ENCODE results near the gene RNF38. TPM values are rescaled to one million over a fixed set of nuclear protein-coding genes. Genes with fewer than 3 reads are reported as not detected.
"Not testable (repeated sequence)": the region's sequence is repeated elsewhere in the genome, so short reads cannot be mapped to it uniquely, and the experiment has no call there.

Gene RNF38
- polyA plus RNA-seq, 3 donors: 11.3 to 33.2 (median 13.6) TPM

DNA sequence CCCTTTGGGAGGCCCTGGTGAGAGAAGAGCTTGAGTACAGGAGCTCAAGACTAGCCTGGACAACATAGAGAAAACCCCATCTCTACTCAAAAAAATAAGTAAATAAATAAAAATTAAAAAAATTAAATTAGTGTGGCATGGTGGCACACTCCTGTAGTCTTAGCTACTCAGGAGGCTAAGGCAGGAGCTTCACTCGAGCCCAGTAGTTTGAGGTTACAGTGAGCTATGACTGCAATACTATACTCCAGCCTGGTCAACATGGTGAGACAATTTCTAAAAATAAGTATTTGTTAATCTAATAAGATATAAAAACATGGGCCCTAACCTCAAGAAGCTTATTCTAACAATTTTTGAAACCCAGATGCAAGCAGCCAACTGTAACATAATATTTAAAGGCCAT is 7.6 kb downstream of the RNF38 start:
- Histone ChIP-seq H3K27ac (ENCODE audit: low read depth in 1 of 2, low read length in 2 of 2) (peak overlapping the region in 1 of 2 donors; percentile 17), H3K36me3 (replicated peaks in 1 of 2; ENCODE audit: control insufficient read depth in 1 of 2, insufficient read depth in 2 of 2, low read length in 2 of 2) (peaks cover 4 to 22% of the 10 kb centered on the region in 2 donors), H4K20me1 (ENCODE audit: insufficient read depth, low read length) (peaks cover 100% of the 10 kb centered on the region), H2AFZ (ENCODE audit: insufficient read depth, low read depth, low read length, poor library complexity, severe bottlenecking) (no peak overlapping the region), H3K79me2 (ENCODE audit: insufficient read depth, low read length) (peaks cover 100% of the 10 kb centered on the region), H3K9me3 (replicated peaks in 1 of 2; ENCODE audit: control insufficient read depth in 1 of 2, insufficient read depth in 1 of 2, low read length in 2 of 2) (no peaks in the 10 kb centered on the region), H3K27me3 (ENCODE audit: control insufficient read depth in 2 of 2, insufficient read depth in 2 of 2, low read length in 2 of 2) (no peaks in the 10 kb centered on the region), H3K9ac (ENCODE audit: insufficient read depth, low read length, poor library complexity, severe bottlenecking) (no peak overlapping the region), H3K4me3 (replicated peaks in 1 of 3; ENCODE audit: low read depth in 2 of 3, low read length in 3 of 3) (no peak overlapping the region), H3K4me1 (ENCODE audit: control insufficient read depth in 1 of 2, insufficient read depth in 2 of 2, low read length in 2 of 2) (peaks cover 7 to 13% of the 10 kb centered on the region in 2 donors), H3K4me2 (replicated peaks; ENCODE audit: extremely low read depth, low read length, poor library complexity, severe bottlenecking) (no peak overlapping the region)
- no CpG with 5 or more reads among the region's 1 CpG for WGBS (ENCODE audit: insufficient coverage)
- Mint-ChIP-seq H3K4me1 (peaks cover 35% of the 10 kb centered on the region), H3K9me3 (no peaks in the 10 kb centered on the region), H3K27me3 (ENCODE audit: low read depth in 3 of 3) (no peaks in the 10 kb centered on the region), H3K27ac (peak overlapping the region in 1 of 7 donors; percentile 40), H3K4me3 (no peak overlapping the region), H3K36me3 (peaks cover 23 to 43% of the 10 kb centered on the region in 2 donors)
- DNase-seq: no peak
- TF ChIP-seq, protein P1, sequence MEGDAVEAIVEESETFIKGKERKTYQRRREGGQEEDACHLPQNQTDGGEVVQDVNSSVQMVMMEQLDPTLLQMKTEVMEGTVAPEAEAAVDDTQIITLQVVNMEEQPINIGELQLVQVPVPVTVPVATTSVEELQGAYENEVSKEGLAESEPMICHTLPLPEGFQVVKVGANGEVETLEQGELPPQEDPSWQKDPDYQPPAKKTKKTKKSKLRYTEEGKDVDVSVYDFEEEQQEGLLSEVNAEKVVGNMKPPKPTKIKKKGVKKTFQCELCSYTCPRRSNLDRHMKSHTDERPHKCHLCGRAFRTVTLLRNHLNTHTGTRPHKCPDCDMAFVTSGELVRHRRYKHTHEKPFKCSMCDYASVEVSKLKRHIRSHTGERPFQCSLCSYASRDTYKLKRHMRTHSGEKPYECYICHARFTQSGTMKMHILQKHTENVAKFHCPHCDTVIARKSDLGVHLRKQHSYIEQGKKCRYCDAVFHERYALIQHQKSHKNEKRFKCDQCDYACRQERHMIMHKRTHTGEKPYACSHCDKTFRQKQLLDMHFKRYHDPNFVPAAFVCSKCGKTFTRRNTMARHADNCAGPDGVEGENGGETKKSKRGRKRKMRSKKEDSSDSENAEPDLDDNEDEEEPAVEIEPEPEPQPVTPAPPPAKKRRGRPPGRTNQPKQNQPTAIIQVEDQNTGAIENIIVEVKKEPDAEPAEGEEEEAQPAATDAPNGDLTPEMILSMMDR (IDR thresholded peaks at IDR 0.05): no peak
- intact Hi-C loops (cut with micrococcal nuclease): no loop called here

DNA sequence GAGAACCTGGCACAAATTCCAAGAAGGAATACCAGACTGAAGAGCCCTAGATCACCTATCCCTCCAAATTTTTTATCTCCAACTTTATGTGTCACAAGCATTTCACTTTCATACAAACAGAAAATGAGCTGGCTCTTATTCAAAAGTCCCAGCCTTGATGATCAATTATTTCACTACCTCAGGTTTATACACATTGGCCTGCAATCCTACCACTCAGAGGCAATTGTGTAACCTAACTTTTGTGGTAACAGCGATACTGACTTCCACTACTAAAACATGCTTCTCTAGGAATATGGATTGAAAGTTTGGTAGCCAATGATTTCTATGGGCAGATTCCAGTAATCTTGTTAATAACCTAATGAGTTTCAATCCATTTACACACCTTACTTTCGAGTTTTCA is 10.5 kb downstream of the RNF38 start:
- H3K4me1 Mint-ChIP-seq: peaks cover 34% of the 10 kb centered on the region
- TF ChIP-seq, protein P1 (IDR thresholded peaks at IDR 0.05): no peak
- H3K9ac ChIP-seq (ENCODE audit: insufficient read depth, low read length, poor library complexity, severe bottlenecking): no peak overlapping the region
- no peak overlapping the region for H3K4me3 Mint-ChIP-seq
- H3K4me2 ChIP-seq (replicated peaks; ENCODE audit: extremely low read depth, low read length, poor library complexity, severe bottlenecking): no peak overlapping the region
- H3K36me3 ChIP-seq (replicated peaks in 1 of 2; ENCODE audit: control insufficient read depth in 1 of 2, insufficient read depth in 2 of 2, low read length in 2 of 2): peaks cover 7 to 16% of the 10 kb centered on the region in 2 donors
- no peak for DNase-seq
- no peaks in the 10 kb centered on the region for H3K27me3 Mint-ChIP-seq (ENCODE audit: low read depth in 3 of 3)
- no peak overlapping the region for H3K4me3 ChIP-seq (replicated peaks in 1 of 3; ENCODE audit: low read depth in 2 of 3, low read length in 3 of 3)
- peaks cover 99% of the 10 kb centered on the region for H4K20me1 ChIP-seq (ENCODE audit: insufficient read depth, low read length)
- peaks cover 100% of the 10 kb centered on the region for H3K79me2 ChIP-seq (ENCODE audit: insufficient read depth, low read length)
- peaks cover 11 to 15% of the 10 kb centered on the region in 2 donors for H3K4me1 ChIP-seq (ENCODE audit: control insufficient read depth in 1 of 2, insufficient read depth in 2 of 2, low read length in 2 of 2)
- no peak overlapping the region for H2AFZ ChIP-seq (ENCODE audit: insufficient read depth, low read depth, low read length, poor library complexity, severe bottlenecking)
- no CpG with 5 or more reads among the region's 2 CpGs for WGBS (ENCODE audit: insufficient coverage)
- intact Hi-C loops (cut with micrococcal nuclease): no loop called here
- peak overlapping the region in 2 of 7 donors; percentile 21 to 25 for H3K27ac Mint-ChIP-seq
- no peaks in the 10 kb centered on the region for H3K27me3 ChIP-seq (ENCODE audit: control insufficient read depth in 2 of 2, insufficient read depth in 2 of 2, low read length in 2 of 2)
- no peaks in the 10 kb centered on the region for H3K9me3 ChIP-seq (replicated peaks in 1 of 2; ENCODE audit: control insufficient read depth in 1 of 2, insufficient read depth in 1 of 2, low read length in 2 of 2)
- peak overlapping the region in 1 of 2 donors; percentile 30 for H3K27ac ChIP-seq (ENCODE audit: low read depth in 1 of 2, low read length in 2 of 2)
- H3K9me3 Mint-ChIP-seq: peaks cover 0 to 2% (median 0%) of the 10 kb centered on the region in 7 donors
- peaks cover 22 to 48% of the 10 kb centered on the region in 2 donors for H3K36me3 Mint-ChIP-seq

DNA sequence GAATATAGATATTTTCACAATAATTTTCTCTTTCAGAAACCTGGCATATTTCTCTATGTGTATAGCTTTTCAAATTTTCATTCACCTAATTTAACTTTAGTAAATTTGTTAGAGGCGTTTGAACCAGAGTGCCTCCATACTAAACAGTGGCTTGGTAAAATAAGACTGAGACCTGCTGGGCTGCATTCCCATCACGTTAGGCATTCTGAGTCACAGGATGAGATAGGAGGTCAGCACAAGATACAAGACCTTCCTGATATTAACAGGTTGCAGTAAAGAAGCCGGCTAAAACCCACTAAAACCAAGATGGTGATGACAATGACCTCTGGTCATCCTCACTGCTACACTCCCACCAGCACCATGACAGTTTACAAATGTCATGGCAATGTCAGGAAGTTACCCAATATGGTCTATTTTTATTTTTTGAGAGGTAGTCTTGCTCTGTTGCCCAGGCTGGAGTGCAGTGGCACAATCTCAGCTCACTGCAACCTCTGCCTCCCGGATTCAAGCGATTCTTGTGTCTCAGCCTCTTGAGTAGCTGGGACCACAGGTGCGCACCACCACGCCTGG is 13.6 kb downstream of the RNF38 start:
- peaks cover 52% of the 10 kb centered on the region for H3K4me1 Mint-ChIP-seq
- H3K27ac ChIP-seq (ENCODE audit: low read depth in 1 of 2, low read length in 2 of 2): peak overlapping the region in 1 of 2 donors; percentile 32
- H3K4me1 ChIP-seq (ENCODE audit: control insufficient read depth in 1 of 2, insufficient read depth in 2 of 2, low read length in 2 of 2): peaks cover 11 to 20% of the 10 kb centered on the region in 2 donors
- peaks cover 28 to 48% of the 10 kb centered on the region in 2 donors for H3K36me3 Mint-ChIP-seq
- peak overlapping the region in 4 of 7 donors; percentile 30 to 74 (median 62) for H3K27ac Mint-ChIP-seq
- H3K4me3 ChIP-seq (replicated peaks in 1 of 3; ENCODE audit: low read depth in 2 of 3, low read length in 3 of 3); H3K9ac ChIP-seq (ENCODE audit: insufficient read depth, low read length, poor library complexity, severe bottlenecking); H3K27me3 Mint-ChIP-seq (ENCODE audit: low read depth in 3 of 3); H3K4me2 ChIP-seq (replicated peaks; ENCODE audit: extremely low read depth, low read length, poor library complexity, severe bottlenecking); DNase-seq; H3K4me3 Mint-ChIP-seq; H3K9me3 Mint-ChIP-seq; H3K9me3 ChIP-seq (replicated peaks in 1 of 2; ENCODE audit: control insufficient read depth in 1 of 2, insufficient read depth in 1 of 2, low read length in 2 of 2); H2AFZ ChIP-seq (ENCODE audit: insufficient read depth, low read depth, low read length, poor library complexity, severe bottlenecking); intact Hi-C loops (cut with micrococcal nuclease); H3K27me3 ChIP-seq (ENCODE audit: control insufficient read depth in 2 of 2, insufficient read depth in 2 of 2, low read length in 2 of 2): not testable (repeated sequence)
- 80% methylated on average over 1 of the region's 7 CpGs for WGBS (ENCODE audit: insufficient coverage)
- peaks cover 99% of the 10 kb centered on the region for H4K20me1 ChIP-seq (ENCODE audit: insufficient read depth, low read length)
- peaks cover 3 to 20% of the 10 kb centered on the region in 2 donors for H3K36me3 ChIP-seq (replicated peaks in 1 of 2; ENCODE audit: control insufficient read depth in 1 of 2, insufficient read depth in 2 of 2, low read length in 2 of 2)
- peaks cover 100% of the 10 kb centered on the region for H3K79me2 ChIP-seq (ENCODE audit: insufficient read depth, low read length)

Data from CD14-positive monocyte (primary cell).